CD14-positive monocyte (primary cell): ENCODE measurements around the gene LAPTM4A. TPM values are rescaled to one million over a fixed set of nuclear protein-coding genes. Genes with fewer than 3 reads are reported as not detected.
A peak's percentile ranks its signal among the peaks of the same experiment; 100 is the strongest.

Source experiments
- DNase-seq, 3 donors: peaks; one replicate each; pipeline ENCODE4 v3.0.0-alpha.2; 2011 to 2022
- H2AFZ ChIP-seq: 2 replicates; pipeline ENCODE4 v1.6.0; 2012; ENCODE audit warnings: mild to moderate bottlenecking, low read depth, low read length, inconsistent platforms; ENCODE audit not compliant: insufficient read depth, poor library complexity, severe bottlenecking
- H3K27ac ChIP-seq, 2 donors: 1 replicate in 1 of 2; 2 replicates in 1 of 2; pipeline ENCODE4 v1.5.1; 2012 to 2013; ENCODE audit warnings: low read length in 2 of 2, control low read depth in 1 of 2, inconsistent platforms in 1 of 2, low read depth in 1 of 2, mild to moderate bottlenecking in 1 of 2
- H3K27me3 ChIP-seq, 2 donors: one replicate each; pipeline versions ENCODE4 v1.6.0 to v1.6.1; 2011 to 2013; ENCODE audit warnings: low read length in 2 of 2; ENCODE audit not compliant: control insufficient read depth in 2 of 2, insufficient read depth in 2 of 2
- H3K36me3 ChIP-seq, 2 donors: replicated peaks in 1 of 2; 1 replicate in 1 of 2; 2 replicates in 1 of 2; pipeline versions ENCODE4 v1.5.1 to v1.6.1; 2012 to 2013; ENCODE audit warnings: low read length in 2 of 2, control low read depth in 1 of 2, inconsistent platforms in 1 of 2, mild to moderate bottlenecking in 1 of 2; ENCODE audit not compliant: insufficient read depth in 2 of 2, control insufficient read depth in 1 of 2
- H3K4me1 ChIP-seq, 2 donors: 1 replicate in 1 of 2; 2 replicates in 1 of 2; pipeline versions ENCODE4 v1.5.1 to v1.6.1; 2012 to 2013; ENCODE audit warnings: low read length in 2 of 2, control low read depth in 1 of 2, inconsistent platforms in 1 of 2, mild to moderate bottlenecking in 1 of 2, moderate library complexity in 1 of 2; ENCODE audit not compliant: insufficient read depth in 2 of 2, control insufficient read depth in 1 of 2
- H3K4me2 ChIP-seq: replicated peaks from 2 replicates; pipeline ENCODE3; 2012; ENCODE audit warnings: low read length, moderate library complexity, mild to moderate bottlenecking; ENCODE audit not compliant: poor library complexity, severe bottlenecking; ENCODE audit errors: extremely low read depth
- H3K4me3 ChIP-seq, 3 experiments: fragments of 200-600 bp in 1 of 3; sonication (generic) in 1 of 3; replicated peaks in 1 of 3; 1 replicate in 2 of 3; 2 replicates in 1 of 3; pipeline ENCODE4 v1.5.1; 2011 to 2013; ENCODE audit warnings: low read length in 3 of 3, mild to moderate bottlenecking in 3 of 3, control low read depth in 2 of 3, low read depth in 2 of 3, inconsistent platforms in 1 of 3, moderate library complexity in 1 of 3
- H3K79me2 ChIP-seq: 2 replicates; pipeline ENCODE4 v1.6.0; 2012; ENCODE audit warnings: mild to moderate bottlenecking, control low read depth, inconsistent platforms, low read length, moderate library complexity; ENCODE audit not compliant: insufficient read depth
- H3K9ac ChIP-seq: 2 replicates; pipeline ENCODE4 v1.6.0; 2017; ENCODE audit warnings: low read length, mild to moderate bottlenecking; ENCODE audit not compliant: insufficient read depth, poor library complexity, severe bottlenecking
- H3K9me3 ChIP-seq, 2 donors: replicated peaks in 1 of 2; 1 replicate in 1 of 2; 2 replicates in 1 of 2; pipeline versions ENCODE4 v1.5.1 to v1.6.1; 2012 to 2013; ENCODE audit warnings: low read length in 2 of 2, control low read depth in 1 of 2; ENCODE audit not compliant: control insufficient read depth in 1 of 2, insufficient read depth in 1 of 2
- H4K20me1 ChIP-seq: 2 replicates; pipeline ENCODE4 v1.6.0; 2012; ENCODE audit warnings: mild to moderate bottlenecking, low read length, control low read depth, moderate library complexity; ENCODE audit not compliant: insufficient read depth
- H3K27ac Mint-ChIP-seq, 7 donors: one replicate each; pipeline ENCODE4 v1.8.0; 2020; ENCODE audit warnings: mild to moderate bottlenecking in 7 of 7, mixed read lengths in 7 of 7, moderate library complexity in 6 of 7, inconsistent platforms in 2 of 7
- H3K27me3 Mint-ChIP-seq, 3 donors: one replicate each; pipeline ENCODE4 v1.8.0; 2021 to 2022; ENCODE audit warnings: low read depth in 3 of 3, mild to moderate bottlenecking in 3 of 3, mixed read lengths in 3 of 3, moderate library complexity in 3 of 3, inconsistent platforms in 1 of 3
- H3K36me3 Mint-ChIP-seq, 2 donors: one replicate each; pipeline ENCODE4 v1.8.0; 2020; ENCODE audit warnings: mixed read lengths in 2 of 2, inconsistent platforms in 1 of 2, mild to moderate bottlenecking in 1 of 2
- H3K4me1 Mint-ChIP-seq: one replicate; pipeline ENCODE4 v1.8.0; 2020; ENCODE audit warnings: mild to moderate bottlenecking, mixed read lengths
- H3K4me3 Mint-ChIP-seq, 2 donors: one replicate each; pipeline ENCODE4 v1.8.0; 2020; ENCODE audit warnings: mild to moderate bottlenecking in 2 of 2, mixed read lengths in 2 of 2, moderate library complexity in 1 of 2
- H3K9me3 Mint-ChIP-seq, 7 donors: one replicate each; pipeline ENCODE4 v1.8.0; 2020 to 2022; ENCODE audit warnings: mixed read lengths in 7 of 7, mild to moderate bottlenecking in 6 of 7, moderate library complexity in 6 of 7, inconsistent platforms in 2 of 7
- WGBS: methylation state at CpG from one replicate; pipeline ENCODE4 v1.1.5; 2013; ENCODE audit warnings: missing lambda C conversion rate; ENCODE audit not compliant: insufficient coverage; 5-methylcytosine and 5-hydroxymethylcytosine counted together
- intact Hi-C, 2 donors: fragments of 100-400 bp; cut with micrococcal nuclease; formaldehyde crosslinking; loops; one replicate each; pipeline versions ENCODE4 v1.15.0 to v1.15.1; 2023
- polyA plus RNA-seq, 3 donors: library from polyadenylated mRNA; depleted of rRNA in 1 of 3; unstranded in 2 of 3; stranded (reverse) in 1 of 3; fragments of 300-500 nt in 2 of 3; fragments of >200 nt in 1 of 3; fragmentation: Illumina TruSeq in 2 of 3; gene quantifications; 1 replicate in 2 of 3; 2 replicates in 1 of 3; pipeline ENCODE4 v1.2.3, GENCODE V29; 2012 to 2021
- TF ChIP-seq, protein P1 (sequence below): fragments of 200-600 bp; IDR thresholded peaks from one replicate; pipeline ENCODE4 v1.8.0; 2022; ENCODE audit warnings: antibody characterized with exemption, mild to moderate bottlenecking

Gene LAPTM4A
- polyA plus RNA-seq, 3 donors = 182 to 442 (median 421) TPM

DNA sequence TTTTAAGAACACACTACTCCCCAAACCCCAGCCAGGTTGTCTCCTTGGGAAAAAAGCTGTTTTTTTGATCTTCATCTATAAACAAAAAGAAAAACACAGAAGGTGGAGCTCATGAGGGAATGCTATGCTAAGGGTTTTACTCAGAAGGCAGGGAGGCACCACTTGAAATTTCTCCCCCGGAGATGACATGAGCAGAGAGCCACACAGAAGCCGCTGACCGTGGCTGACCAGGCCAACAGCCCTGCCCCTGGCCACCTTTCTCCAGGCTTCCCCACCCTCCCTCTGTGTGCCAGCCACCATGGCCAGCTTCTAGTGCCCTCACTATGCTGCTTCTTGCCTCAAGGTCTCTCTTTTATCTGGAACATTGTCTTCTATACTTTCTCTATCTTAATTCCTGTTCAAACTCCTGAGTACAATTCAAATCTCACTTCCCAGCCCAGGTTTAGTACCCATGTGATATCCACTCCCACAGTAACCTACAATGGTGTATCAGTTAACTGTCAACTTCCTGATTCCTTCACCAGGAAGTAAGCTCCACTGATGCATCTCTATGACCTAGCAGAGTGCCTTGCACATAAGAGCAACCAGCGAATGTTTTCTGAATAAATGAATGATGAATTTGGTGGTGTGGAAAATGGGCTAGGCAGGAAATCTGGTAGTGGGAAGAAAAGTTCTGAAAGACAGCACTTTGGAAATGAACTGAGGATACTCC, 15.3 kb downstream of the LAPTM4A start:
- 97% methylated on average over 3 of the region's 4 CpGs for WGBS
- H2AFZ ChIP-seq = no peak overlapping the region
- intact Hi-C loops = no loop called here
- H3K9ac ChIP-seq = no peak overlapping the region
- peaks cover 5% of the 10 kb centered on the region for H3K4me1 Mint-ChIP-seq
- peaks cover 0 to 1% (median 0%) of the 10 kb centered on the region in 3 donors for H3K27me3 Mint-ChIP-seq
- no peaks in the 10 kb centered on the region for H3K4me1 ChIP-seq
- H3K27ac ChIP-seq = peak overlapping the region in 1 of 2 donors; percentile 45
- H3K36me3 ChIP-seq = peaks cover 95 to 99% of the 10 kb centered on the region in 2 donors
- H3K36me3 Mint-ChIP-seq = peaks cover 94 to 98% of the 10 kb centered on the region in 2 donors
- peaks cover 56% of the 10 kb centered on the region for H3K79me2 ChIP-seq
- H3K4me3 ChIP-seq = no peak overlapping the region
- H4K20me1 ChIP-seq = peaks cover 100% of the 10 kb centered on the region
- no peaks in the 10 kb centered on the region for H3K9me3 ChIP-seq
- H3K27ac Mint-ChIP-seq = peak overlapping the region in 4 of 7 donors; percentile 24 to 69 (median 64)
- no peaks in the 10 kb centered on the region for H3K27me3 ChIP-seq
- no peak overlapping the region for H3K4me3 Mint-ChIP-seq
- no peak for DNase-seq
- peaks cover 0 to 1% (median 0%) of the 10 kb centered on the region in 7 donors for H3K9me3 Mint-ChIP-seq
- TF ChIP-seq, protein P1, sequence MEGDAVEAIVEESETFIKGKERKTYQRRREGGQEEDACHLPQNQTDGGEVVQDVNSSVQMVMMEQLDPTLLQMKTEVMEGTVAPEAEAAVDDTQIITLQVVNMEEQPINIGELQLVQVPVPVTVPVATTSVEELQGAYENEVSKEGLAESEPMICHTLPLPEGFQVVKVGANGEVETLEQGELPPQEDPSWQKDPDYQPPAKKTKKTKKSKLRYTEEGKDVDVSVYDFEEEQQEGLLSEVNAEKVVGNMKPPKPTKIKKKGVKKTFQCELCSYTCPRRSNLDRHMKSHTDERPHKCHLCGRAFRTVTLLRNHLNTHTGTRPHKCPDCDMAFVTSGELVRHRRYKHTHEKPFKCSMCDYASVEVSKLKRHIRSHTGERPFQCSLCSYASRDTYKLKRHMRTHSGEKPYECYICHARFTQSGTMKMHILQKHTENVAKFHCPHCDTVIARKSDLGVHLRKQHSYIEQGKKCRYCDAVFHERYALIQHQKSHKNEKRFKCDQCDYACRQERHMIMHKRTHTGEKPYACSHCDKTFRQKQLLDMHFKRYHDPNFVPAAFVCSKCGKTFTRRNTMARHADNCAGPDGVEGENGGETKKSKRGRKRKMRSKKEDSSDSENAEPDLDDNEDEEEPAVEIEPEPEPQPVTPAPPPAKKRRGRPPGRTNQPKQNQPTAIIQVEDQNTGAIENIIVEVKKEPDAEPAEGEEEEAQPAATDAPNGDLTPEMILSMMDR = no peak
- no peak overlapping the region for H3K4me2 ChIP-seq

DNA sequence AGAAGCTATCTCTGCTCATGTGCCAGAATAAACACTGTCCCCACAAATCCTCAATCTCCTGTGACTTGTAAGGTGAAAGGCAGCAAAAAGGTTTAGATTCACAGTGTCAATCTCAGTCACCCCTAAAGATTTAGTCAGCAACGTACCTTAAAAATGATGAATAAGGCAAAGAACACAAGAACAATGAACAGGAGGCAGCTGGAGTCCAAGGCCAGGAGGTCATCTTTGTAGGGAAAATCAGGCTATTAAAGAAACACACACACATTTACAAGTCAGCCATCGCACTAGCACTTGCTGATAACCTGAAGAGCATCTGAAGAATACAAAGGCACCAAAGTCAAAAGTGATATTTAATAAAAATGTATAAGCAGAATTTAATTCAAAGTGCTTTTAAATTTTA, 16.6 kb downstream of the LAPTM4A start:
- Mint-ChIP-seq H3K9me3 (peaks cover 0 to 7% (median 5%) of the 10 kb centered on the region in 7 donors), H3K36me3 (peaks cover 93 to 100% of the 10 kb centered on the region in 2 donors), H3K4me1 (peaks cover 9% of the 10 kb centered on the region), H3K4me3 (no peak overlapping the region), H3K27me3 (peaks cover 0 to 1% (median 0%) of the 10 kb centered on the region in 3 donors), H3K27ac (peak overlapping the region in 1 of 7 donors; percentile 5)
- Histone ChIP-seq H3K4me3 (no peak overlapping the region), H3K9me3 (no peaks in the 10 kb centered on the region), H3K4me2 (no peak overlapping the region), H3K27ac (no peak overlapping the region), H3K9ac (no peak overlapping the region), H4K20me1 (peaks cover 100% of the 10 kb centered on the region), H3K4me1 (no peaks in the 10 kb centered on the region), H3K36me3 (peaks cover 97 to 100% of the 10 kb centered on the region in 2 donors), H3K79me2 (peaks cover 45% of the 10 kb centered on the region), H3K27me3 (no peaks in the 10 kb centered on the region), H2AFZ (no peak overlapping the region)
- DNase-seq = no peak
- intact Hi-C loops = no loop called here
- TF ChIP-seq, protein P1 = no peak
- no CpG with 5 or more reads among the region's 2 CpGs for WGBS
